Coronary artery (tissue), 2 donors: ENCODE results near the gene MEIS3.

Experiments used
- DNase-seq: peaks from one replicate; pipeline ENCODE4 v3.0.0-alpha.2; 2017; ENCODE audit warnings: low spot score
- H3K27ac ChIP-seq, 2 donors: fragments of 200-600 bp; sonication (generic); one replicate each; pipeline ENCODE4 v1.5.1; 2016 to 2019
- H3K4me3 ChIP-seq: fragments of 200-600 bp; sonication (generic); 2 replicates; pipeline ENCODE4 v1.5.1; 2016; ENCODE audit warnings: mild to moderate bottlenecking, moderate library complexity
- TF ChIP-seq, protein P1 (sequence below): fragments of 200-600 bp; sonication (generic); IDR thresholded peaks from one replicate; pipeline ENCODE4 v1.5.1; 2019; ENCODE audit warnings: antibody characterized with exemption

Gene MEIS3

DNA sequence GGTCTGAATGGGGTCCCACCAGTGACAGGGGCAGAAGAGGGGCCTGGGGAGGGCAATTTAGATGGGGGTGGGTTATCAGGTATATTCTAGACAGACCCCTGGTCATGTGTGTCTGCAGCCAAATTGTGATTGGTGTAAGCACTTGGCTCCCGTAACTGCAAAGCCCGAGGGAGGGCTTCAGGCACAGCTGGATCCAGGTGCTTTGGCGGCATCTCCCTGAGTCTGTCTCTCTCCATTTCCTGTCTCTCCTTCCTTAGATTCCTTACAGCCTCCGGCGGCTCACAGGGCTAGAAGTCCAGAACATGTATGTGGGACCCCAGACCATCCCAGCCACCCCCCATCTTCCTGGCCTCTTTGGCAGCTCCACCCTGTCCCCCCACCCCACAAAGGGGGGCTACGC, 38.8 kb downstream of the MEIS3 start:
- TF ChIP-seq, protein P1, sequence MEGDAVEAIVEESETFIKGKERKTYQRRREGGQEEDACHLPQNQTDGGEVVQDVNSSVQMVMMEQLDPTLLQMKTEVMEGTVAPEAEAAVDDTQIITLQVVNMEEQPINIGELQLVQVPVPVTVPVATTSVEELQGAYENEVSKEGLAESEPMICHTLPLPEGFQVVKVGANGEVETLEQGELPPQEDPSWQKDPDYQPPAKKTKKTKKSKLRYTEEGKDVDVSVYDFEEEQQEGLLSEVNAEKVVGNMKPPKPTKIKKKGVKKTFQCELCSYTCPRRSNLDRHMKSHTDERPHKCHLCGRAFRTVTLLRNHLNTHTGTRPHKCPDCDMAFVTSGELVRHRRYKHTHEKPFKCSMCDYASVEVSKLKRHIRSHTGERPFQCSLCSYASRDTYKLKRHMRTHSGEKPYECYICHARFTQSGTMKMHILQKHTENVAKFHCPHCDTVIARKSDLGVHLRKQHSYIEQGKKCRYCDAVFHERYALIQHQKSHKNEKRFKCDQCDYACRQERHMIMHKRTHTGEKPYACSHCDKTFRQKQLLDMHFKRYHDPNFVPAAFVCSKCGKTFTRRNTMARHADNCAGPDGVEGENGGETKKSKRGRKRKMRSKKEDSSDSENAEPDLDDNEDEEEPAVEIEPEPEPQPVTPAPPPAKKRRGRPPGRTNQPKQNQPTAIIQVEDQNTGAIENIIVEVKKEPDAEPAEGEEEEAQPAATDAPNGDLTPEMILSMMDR = no peak
- no peak overlapping the region for H3K27ac ChIP-seq
- H3K4me3 ChIP-seq = no peak overlapping the region
- DNase-seq = no peak

DNA sequence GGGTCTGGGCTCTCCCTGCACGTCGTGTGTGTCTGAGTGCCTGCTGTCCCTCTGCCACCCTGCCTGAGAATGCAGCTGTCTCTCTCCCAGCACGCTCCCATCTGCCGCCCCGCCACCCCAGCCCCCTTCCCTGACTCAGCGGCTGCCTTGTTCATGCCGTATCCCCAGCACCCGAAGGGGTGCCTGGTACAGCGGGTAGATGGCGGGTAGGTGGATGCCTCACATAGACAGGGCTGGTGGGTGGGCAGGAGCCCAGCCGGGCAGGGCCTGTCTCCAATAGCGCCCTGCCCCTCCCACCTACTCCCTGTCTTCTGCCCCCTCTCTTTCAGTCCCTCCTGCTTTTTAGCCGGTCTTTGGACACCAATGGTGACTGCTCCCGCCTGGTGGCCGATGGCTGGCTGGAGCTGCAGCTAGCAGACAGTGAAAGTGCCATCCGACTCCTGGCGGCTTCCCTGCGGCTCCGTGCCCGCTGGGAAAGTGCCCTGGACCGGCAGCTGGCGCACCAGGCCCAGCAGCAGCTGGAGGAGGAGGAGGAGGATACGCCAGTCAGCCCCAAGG, 39.9 kb downstream of the MEIS3 start:
- DNase-seq = no peak
- H3K27ac ChIP-seq = no peak overlapping the region
- TF ChIP-seq, protein P1 = no peak
- H3K4me3 ChIP-seq = no peak overlapping the region

DNA sequence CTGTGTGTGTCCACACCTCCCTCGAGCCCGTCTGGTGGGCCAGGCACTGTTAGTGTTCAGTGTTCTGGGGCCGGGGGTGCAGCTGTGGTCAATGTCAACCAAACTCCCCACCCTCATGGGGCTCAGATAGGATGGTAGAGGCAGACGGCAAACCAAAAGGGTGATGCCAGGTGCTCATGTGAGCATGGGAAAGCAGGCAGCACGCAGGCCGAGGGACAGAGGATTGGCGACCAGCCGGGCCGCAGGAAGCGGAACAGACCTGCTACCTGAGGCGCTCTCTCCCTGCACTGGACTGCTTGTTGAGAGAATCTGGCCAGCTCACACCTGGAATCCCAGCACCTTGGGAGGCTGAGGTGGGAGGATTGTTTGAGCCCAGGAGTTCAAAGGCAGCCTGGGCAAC, 41.1 kb downstream of the MEIS3 start:
- TF ChIP-seq, protein P1 = no peak
- H3K27ac ChIP-seq = no peak overlapping the region

DNA sequence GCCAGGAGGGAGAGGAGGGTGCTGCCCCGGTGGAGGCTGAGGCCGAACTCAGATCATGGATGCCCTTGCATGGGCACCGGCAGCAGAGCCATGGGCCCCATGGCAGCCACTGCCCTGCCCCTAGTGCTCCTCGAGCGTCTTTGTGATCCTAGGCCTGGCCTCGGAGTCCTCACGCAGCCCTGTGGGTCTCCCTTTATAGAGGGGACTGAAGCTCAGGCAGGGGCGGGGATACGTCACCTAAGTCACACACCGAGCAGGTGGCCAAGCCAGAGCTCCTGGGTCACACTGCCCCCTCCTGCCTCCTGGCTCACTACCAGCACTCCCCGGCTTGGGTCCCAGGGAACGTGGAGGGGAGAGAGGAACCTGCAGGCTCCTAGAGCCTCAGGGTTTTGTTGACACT, 41.5 kb downstream of the MEIS3 start:
- TF ChIP-seq, protein P1 = no peak
- H3K27ac ChIP-seq = no peak overlapping the region
- H3K4me3 ChIP-seq = no peak overlapping the region
- no peak for DNase-seq

More for the DNA sequence above, 41.1 kb downstream of the MEIS3 start:
- no peak overlapping the region for H3K4me3 ChIP-seq
- no peak for DNase-seq

DNA sequence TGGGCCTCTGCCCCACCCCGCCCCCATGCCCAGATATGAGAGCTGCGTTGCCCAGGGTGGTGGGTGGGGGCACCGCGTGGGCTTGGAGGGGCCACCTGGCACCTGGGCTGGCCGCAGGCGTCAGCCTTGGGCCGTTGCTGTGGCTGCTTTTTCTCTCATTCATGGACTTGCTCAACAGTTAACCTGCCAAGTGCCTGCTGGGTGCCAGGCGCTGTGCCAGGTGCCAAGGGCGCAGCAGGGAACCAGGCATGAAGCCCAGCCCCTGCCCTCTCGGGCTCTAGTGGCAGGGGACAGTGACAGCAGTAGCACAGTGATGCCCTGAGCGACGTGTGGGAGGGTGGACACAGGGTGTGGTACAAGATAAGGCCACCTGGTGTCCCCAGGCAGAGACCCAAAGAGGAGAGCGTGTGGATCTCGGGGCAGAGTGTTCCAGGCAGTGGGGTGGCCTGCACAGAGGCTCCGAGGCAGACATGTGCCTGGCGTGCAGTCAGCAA, 42.1 kb downstream of the MEIS3 start:
- no peak for DNase-seq
- TF ChIP-seq, protein P1 = no peak
- Histone ChIP-seq H3K27ac (no peak overlapping the region), H3K4me3 (no peak overlapping the region)

DNA sequence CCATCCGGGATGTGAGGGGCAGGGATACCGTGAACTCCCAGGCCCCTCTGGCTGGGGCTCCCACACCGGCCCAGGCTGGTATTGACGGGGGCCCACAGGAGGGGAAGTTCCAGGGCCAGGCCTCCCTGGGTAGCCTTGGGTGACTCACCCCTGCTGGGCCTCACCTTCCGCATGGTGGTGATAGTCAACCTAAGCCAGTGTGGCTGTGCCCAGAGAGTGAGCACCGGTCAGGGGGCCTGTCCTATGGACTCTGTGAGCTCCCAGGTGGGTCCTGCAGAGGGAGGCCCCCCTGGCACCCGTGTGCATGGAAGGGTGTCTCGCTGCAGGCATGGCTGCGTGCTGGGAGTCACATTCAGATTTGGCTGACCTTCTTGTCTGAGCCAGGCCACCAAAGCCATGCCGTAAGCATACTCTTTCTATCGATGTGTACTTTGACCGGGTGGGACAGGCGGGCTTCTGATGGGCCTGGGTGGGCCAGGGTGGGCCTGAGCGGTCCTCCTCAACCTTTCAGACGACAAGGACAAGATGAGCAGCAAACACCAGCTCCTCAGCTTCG, 42.7 kb downstream of the MEIS3 start:
- DNase-seq = no peak
- TF ChIP-seq, protein P1 = no peak
- no peak overlapping the region for H3K27ac ChIP-seq

More for the DNA sequence above, 42.7 kb downstream of the MEIS3 start:
- H3K4me3 ChIP-seq = no peak overlapping the region
